Activated CD8-positive, alpha-beta memory T cell treated with anti-CD3 and anti-CD28 coated beads for 48 hours (primary cell): ENCODE results near the gene ADCY5.
"Not testable (repeated sequence)": the region's sequence is repeated elsewhere in the genome, so short reads cannot be mapped to it uniquely, and the experiment has no call there.

Experiments
- DNase-seq, 3 experiments: peaks; one replicate each; pipeline ENCODE4 v3.0.0-alpha.2; 2020; ENCODE audit warnings: low read depth in 2 of 3, low spot score in 2 of 3

ADCY5 gene

DNA sequence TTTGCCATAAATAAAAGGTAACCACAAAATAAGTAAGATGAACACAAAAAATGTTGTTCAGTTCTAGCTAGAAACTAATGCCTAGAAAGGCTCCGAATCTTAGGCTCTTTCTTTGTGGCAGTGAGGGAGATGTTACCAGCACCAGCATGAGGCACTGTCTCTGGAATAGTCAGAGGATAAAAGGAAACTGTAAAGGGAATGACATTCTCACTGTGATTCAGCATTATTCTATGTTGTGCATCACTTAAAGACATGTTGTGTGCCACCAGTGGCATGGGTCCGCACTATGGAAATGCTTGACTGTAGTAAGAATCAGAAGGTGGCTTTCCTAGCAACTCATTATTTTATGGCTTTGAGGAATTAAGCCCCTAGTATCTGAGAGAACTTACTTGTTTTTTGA is 176.3 kb downstream of the ADCY5 start:
- DNase-seq, result no peak

DNA sequence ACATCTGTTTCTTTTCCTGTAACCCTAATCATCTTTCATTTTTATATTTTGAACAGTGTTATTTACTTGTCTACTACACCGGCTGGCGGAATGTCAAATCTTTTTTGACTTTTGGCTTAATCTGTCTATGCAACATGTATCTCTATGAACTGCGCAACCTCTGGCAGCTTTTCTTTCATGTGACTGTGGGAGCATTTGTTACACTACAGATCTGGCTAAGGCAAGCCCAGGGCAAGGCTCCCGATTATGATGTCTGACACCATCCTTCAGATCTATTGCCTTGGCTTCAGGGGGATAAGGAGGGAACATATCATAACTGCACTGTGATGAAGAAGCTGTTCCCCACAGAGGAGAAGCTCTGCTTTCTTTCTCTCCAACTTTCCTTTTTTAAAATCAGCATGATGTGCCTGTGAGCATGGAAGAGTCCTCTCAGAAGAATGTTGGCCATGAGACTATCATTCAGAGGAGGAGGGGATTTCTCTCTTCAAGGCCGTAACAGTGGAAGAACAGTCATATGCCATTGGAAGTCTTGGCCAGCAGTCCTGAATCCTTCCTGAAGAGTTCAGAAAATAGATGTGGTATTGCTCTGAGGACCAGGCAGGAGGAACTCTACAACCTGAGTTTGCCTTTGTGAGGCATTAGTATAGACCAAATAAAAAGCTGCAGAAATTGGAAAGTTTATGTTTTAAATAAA is 177.3 kb downstream of the ADCY5 start:
- DNase-seq, result no peak

DNA sequence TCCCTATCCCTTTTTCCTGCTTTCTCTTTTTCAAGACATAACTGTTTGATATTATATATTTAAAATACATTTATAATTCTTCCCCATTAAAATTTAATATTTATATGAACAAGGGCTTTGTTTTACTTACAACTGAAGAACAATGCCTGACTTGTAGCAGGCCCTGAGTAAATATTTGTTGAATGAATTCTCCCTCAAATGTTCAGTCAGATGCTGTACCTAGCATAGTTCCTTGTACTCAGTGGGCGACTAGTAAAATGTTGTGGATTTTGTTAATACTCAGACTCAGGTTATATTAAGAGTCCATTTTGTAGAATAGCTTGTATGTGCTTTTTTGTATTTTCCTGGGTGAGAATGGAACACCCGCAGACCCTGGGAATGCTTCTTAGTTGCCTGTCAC is 178.1 kb downstream of the ADCY5 start:
- no peak for DNase-seq

DNA sequence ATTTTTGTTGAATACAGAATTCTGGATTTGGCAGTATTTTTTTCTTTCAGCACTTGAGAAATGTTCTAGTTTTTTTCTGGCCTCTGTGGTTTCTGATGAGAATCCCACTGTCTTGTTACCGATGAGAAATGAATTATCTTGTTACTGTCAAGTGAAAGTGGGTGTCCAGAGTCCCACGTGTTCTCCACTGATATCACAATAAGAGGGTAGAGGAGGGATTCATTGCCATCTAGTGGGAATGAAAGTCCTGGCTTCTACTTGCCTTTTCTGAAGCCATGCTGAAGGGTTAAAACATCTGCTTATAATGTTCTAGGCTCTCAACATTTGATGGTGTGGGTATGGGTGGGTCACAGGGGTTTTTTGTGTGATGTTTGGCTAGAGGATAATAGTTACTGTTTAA is 181.1 kb downstream of the ADCY5 start:
- DNase-seq, result no peak

DNA sequence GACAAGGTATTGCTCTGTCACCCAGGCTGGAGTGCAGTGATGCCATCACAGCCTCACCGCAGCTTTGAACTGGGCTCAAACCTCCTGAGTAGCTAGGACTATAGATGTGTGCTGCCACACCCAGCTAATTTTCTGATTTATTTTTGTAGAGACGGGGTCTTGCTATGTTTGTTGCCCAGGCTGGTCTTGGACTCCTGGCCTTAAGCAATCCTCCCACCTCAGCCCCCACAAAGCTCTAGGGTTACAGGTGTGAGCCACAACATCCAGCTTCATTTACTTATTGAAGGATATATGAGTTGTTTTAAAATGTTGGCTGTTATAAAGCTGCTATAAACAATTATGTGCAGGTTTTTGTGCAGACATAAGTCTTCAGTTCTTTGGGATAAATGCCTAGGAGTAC is 184.9 kb downstream of the ADCY5 start:
- no peak for DNase-seq

DNA sequence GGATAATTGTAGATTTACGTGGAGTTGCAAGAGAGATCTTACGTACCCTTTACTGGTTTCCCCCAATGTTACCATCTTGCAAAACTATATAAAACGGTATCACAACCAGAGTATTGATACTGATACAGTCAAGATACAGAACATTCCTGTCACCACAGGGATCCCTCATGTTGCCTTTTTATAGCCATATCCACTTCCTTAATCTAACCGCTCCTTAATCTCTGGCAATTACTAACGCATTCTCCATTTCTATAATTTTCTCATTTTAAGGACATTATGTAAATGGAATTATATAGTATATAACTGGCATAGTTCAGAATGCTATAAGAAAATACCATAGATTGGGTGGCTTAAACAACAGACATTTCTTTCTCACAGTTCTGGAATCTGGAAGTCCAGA is 186.0 kb downstream of the ADCY5 start:
- DNase-seq, result no peak

DNA sequence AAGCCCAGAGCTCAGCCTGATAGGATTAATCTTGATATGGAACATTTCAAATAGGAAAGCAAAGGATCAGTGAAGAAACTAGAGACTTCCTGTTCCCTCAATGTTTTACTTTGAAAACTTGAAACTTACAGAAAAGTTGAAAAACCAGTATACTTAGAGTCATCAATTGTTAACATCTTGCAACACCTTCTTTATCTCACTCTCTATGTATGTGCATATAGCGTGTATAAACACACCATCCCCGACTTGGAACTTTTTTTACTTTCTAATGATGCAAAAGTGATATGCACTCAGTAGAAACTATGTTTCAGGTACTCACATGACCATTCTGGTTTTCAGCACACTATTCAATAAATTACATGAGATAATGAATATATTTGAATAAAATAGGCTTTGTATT is 186.7 kb downstream of the ADCY5 start:
- DNase-seq, result no peak

DNA sequence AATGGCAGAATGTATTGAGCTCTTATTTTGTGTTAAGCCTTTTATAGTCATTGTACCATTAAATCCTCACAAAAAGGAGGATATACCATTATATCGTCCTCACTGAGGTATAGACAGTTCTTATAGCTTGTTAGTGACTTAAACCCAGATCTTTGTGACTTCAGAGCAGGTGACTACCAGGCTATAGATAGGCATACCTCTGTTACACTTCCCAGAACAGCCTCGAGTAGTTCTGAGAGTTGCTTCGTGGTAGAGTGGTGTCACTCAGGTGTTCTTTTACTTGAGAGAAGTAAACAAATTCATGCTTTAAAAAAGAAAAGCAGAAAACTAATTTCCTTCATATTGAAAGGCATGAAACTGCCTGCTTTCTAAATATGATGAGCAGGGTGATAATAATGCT is 187.2 kb downstream of the ADCY5 start:
- no peak for DNase-seq

DNA sequence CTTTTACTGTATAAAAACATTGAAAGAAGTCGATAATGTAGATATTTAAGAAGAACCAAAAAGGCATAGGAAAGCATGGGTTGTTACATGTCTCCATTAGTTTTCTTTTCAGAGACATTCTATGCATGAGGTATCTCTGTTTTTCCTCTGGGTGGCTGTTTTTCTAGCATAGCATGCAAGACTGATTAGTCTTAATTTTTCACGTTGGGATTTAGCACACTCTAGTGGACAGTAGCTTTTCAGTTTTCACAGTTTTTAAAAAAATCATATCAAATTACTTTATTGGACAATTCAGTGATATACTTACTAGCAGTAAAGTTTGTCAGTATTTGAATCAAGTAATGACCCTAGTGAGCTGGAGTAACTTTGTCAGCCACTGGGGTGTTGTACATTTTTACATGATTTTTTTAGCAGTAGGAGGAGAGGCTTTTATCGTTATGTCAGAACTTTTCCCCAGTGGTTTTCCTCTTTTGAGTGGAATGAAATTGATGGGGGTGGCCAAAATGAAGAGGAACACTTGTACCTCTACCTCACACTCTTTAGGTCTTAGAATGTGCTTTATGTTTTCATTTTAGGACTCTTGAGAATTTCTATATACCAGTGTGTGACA is 190.0 kb downstream of the ADCY5 start:
- no peak for DNase-seq

DNA sequence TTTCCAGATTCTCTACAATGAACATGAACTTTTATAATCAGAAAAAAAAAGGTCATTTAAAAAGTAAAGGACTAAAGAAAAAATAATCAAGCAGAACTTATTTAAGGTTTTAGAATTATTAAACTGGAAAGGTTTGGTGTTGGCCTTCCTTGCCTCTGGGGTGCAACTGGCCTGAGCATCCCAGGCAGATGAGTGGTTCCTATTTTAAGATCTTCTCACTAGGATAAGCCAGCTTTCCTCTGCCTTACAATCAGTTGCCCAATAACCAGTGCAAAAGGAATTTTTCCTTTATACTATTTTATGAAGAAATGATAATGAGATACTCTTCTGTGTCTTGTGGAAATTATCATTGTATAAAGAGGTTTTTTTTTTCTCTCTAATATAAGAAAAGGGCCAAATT is 190.5 kb downstream of the ADCY5 start:
- DNase-seq, result no peak

DNA sequence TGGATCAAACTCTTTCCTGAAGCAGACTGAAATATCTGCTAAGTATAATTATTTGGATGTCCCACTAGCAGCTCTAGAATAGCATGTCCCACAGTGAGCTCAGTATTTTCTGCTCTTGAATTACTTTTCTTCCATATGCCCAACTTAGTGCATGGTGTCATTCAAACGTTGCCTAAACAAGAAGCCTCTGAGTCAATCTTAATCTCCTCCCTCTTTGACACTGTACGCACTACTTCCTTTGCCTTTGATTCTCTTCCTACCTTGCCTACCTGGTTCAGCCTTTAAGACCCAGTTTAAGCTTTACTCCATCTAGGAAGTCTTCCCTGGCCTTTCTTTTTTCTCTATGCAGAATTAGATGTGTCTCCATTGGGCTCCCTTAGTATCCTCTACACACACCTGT is 192.6 kb downstream of the ADCY5 start:
- DNase-seq, result no peak

DNA sequence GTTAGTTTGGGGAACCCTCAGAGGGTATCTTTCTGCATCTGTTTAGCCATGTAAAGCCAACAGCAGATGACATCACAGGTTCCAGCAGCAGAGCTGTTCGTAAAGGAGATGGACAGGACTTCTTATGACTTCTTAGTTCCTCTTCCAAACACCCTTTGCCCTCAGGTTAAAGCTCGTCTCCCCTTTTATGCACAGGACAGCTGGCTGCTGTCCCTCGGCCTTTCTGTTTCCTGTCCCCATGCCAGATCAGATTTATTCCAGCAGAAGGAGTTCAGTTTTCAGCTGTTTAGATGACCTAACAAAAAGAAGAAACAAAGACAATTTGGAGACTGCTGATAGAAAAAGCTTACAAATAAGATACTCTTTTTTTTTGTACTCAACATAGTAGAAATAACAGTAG is 202.0 kb downstream of the ADCY5 start:
- DNase-seq, result no peak

DNA sequence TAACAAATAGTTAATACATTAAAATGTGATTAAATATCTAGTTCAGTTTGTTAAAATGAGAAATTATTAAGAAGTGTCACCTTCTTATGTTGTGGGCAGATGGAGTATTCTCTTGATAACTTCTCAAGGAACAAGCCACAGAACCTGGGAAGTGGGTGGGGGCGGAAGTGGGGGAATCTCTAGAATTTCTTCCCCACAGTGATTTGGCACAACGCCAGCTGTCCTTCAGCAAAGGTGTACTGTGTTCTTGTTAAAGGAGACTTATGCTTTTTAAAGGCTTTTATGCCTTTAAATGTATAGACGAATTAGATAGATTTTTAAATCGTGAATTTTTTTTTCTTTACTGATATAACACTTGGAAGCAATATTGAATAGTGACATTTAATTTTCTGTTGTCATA is 204.8 kb downstream of the ADCY5 start:
- DNase-seq, result no peak

DNA sequence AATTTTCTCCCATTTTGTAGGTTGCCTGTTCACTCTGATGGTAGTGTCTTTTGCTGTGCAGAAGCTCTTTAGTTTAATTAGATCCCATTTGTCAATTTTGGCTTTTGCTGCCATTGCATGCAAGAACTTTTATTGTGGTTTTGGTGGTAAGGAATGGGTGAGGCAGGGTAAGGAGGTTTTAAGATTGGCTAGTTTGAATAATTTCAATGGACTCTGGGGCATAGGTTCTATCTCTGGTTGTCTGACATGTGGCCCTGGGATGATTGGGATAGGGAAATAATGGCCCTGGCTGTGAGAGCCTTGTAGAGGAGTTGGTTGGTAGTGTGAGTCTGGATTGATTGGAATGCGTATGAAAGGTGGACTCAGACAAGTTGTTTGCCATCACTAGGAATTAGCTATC is 209.1 kb downstream of the ADCY5 start:
- no peak for DNase-seq

DNA sequence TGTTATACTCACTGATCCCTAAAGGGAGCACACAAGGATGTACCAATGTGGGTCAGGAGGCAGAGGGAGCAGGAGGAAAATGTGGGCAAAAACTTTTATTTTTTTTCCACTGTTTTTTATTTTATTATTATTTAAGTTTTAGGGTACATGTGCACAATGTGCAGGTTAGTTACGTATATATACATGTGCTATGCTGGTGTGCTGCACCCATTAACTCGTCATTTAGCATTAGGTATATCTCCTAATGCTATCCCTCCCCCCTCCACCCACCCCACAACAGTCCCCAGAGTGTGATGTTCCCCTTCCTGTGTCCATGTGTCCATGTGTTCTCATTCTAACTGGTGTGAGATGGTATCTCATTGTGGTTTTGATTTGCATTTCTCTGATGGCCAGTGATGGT is 209.7 kb downstream of the ADCY5 start:
- not testable (repeated sequence) for DNase-seq

DNA sequence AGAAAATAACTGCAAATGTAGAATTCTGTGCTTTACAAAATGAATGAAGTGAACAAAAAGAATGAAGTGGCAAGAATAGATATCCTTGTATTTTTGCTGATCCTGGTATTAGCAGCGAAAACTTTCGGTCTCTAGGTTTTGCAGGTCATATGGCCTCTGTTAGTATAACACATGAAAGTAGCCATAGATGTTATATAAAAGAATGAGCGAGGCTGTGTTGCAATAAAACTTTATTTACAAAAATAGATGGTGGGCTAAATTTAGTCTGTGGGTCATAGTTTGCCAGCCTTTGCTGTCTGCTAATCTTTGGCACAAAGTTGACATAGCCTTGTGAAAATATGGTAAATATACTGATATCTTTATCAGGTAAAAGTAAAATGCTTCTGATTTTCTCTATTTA is 212.0 kb downstream of the ADCY5 start:
- no peak for DNase-seq
